Superior temporal gyrus (tissue), 1 donor: ENCODE results near the gene NFIB.

Experiments used
- DNase-seq: peaks from one replicate; pipeline ENCODE4 v3.0.0-alpha.2; 2016; ENCODE audit errors: extremely low spot score

The NFIB gene

GRCh38 chr9:14281136-14281795, 32.7 kb downstream of the NFIB start:
- no peak for DNase-seq

- no peak for DNase-seq
Measured at GRCh38 chr9:14279671-14280070, 34.3 kb downstream of the NFIB start.

DNA sequence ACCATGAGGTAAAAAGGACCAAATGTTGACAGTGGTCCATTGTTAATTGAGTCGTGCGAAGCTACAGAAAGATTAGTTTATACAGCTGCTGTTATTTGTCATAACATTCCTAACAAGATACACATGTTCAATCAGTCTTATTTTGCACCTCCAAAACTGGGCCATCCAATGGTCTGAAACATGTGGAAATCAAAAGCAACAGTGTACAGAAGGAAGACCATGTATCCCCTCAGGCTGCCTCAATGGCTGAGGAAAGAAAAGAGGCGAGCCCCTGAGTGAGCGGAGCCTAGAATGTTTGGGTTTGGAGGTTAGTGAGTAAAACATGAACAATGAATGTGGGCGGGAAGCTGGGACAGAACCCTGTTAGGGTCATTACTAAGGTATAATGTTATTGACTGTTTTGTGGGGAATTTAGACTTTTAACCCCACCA, 35.6 kb downstream of the NFIB start:
- DNase-seq, result no peak

DNA sequence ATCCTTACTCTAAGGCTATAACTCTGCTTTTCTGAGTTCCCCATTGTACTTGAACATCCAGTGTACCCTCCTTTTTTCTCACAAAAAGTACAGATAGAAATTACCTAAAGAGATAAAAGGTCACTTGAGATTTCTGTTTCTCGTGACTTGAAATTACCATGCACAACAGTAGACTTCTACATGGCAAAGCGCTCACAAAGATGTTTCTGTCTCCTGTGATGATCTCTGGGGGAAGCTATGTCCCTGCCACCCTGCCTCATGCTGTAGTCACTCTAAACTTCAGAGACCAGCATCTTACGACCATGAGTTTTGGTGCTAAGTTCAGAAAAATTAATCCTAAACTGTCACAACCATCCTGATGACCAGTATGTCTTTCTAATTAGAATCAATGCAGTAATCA, 36.2 kb downstream of the NFIB start:
- DNase-seq, result no peak

- no peak for DNase-seq
Measured at GRCh38 chr9:14277244-14277643, 36.7 kb downstream of the NFIB start.

DNA sequence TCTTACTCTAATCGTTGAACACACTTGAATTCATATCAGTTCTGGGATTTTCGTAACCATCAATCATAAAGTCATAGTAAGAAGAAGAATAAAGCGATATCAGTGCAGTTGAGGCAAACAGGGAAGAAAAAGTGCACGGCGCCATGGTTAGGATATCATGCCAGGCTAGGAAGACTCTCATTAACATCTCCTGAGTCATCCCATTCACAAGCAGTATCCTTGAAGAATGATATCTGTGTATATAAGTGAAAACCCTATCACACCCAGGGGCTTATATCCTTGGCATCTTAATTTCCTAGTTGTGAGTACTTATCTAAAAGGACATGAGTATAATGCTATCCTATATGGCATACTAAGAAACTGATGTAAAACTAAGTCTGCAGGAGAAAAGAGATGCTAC, 38.6 kb downstream of the NFIB start:
- no peak for DNase-seq

DNA sequence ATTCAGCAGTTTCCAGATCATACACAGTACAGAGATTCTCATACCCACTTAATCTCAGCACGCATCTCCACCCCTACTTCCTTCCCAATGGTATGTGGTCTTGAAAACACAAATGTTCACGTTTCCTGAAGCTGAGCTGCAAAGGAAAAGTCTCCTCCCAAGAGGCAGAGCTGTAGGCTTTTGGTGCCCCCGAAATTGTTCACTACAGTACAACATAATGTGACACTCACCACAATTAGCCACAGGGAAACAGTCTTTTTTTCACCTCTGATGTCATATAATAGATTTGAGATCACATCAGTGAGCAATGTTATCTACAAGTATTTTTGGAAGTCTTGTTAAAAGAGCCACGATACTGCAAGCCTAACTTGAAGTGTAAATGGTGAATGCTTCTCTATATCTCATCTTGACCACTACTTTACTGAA, 40.2 kb downstream of the NFIB start:
- peak; percentile 63 for DNase-seq

- peak; percentile 68 for DNase-seq
Measured at GRCh38 chr9:14272927-14273528, 40.9 kb downstream of the NFIB start.

DNA sequence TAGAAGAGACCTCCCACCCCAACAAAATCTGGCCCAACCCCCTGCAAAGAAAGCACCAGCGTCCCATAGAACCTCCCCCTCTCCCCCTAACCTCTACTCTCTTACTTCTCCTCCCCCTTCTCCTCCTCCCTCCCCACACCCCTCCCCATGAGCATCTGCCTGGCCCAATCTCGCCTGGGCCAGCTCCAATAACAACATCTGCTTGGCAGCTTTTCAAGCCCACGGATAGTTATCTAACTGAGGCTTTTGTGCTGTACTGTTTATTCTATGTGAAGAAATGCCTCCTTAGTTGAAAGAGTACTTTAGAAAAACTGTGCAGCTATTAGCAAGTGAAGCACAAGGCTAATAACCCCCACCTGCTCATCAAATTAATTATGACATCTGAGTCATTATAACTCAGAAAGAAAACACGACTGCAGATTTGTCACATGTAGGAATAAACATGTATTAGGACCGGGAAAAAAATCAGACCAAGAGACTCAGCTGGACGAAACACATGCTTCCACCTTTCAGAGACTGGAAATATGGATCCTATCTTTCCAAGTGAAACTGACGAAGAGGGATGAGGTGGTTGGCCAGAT, 42.8 kb downstream of the NFIB start:
- peak; percentile 69 for DNase-seq

DNA sequence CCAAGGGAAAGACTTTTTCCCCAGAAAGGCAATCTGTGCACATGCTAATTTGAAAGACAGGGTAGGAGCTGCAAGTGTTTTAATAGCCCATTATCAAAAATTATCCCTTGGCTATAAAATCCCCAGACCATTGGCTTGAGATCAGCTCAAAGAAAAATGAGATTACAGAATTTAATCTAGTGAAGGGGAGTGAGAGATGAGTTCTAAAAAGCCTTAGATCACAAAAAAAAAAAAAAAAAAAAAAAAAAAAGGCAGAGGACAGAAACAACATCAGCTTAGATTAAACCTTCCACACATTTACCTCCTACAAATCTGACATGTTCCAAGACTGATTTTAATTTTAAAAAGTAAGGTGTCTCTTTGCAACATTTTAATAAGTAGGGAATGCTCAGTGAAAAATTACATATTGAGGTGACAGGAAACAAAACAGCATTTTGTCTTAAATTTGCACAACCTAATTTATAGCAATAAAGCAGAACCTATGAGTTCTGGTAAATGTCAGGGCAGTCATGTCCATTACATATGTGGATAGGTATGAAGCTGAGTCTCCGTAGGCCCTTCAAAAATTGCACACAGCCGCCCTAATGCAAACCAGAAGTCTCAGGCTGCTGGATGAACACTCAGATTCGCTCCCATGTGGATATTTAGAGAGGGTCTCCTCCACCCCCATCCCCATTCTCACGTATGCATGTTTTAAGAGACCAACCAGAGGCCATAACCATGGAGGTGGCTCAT, 43.4 kb downstream of the NFIB start:
- no peak for DNase-seq

DNA sequence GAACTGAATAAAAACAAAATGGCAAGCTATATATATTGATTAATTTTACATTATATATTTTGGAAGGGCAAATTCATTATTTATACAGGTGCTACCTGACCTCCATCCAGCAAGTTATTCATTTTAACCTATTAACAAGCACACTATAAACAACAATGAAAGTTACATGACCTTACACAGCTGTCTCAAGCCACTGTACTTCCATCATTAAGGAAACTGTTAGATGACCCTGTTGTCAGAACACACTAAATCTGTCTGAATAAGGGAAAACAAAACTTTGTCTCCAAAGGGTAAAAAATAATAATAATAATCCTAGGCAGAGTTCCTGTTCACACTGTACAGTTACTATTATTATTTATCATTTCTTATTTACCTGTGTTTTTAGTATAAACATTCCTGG, 44.0 kb downstream of the NFIB start:
- DNase-seq, result no peak

- DNase-seq, result no peak
Measured at GRCh38 chr9:14263707-14264483, 50.0 kb downstream of the NFIB start.

DNA sequence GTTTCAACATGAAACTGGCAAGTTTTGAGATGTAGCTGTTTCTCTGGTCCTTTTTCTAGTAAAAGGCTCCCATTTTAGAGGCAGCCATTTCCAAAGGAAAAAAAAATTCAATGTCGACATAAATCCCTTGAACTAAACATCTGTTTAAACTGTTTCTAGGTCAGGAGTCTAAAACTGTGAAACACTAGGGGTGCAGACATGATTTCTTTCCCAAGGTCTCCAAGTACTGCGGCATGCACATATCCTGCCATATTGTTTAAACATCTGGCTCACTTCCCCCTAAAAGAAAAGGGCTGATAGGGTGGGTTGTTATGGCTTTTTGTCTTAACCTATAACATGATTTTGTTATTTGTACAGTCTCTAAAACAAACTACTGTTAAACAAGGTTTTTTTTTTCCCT, 51.1 kb downstream of the NFIB start:
- DNase-seq, result no peak

- no peak for DNase-seq
Measured at GRCh38 chr9:14261616-14262015, 52.3 kb downstream of the NFIB start.

- DNase-seq, result no peak
Measured at GRCh38 chr9:14260101-14260500, 53.8 kb downstream of the NFIB start.

DNA sequence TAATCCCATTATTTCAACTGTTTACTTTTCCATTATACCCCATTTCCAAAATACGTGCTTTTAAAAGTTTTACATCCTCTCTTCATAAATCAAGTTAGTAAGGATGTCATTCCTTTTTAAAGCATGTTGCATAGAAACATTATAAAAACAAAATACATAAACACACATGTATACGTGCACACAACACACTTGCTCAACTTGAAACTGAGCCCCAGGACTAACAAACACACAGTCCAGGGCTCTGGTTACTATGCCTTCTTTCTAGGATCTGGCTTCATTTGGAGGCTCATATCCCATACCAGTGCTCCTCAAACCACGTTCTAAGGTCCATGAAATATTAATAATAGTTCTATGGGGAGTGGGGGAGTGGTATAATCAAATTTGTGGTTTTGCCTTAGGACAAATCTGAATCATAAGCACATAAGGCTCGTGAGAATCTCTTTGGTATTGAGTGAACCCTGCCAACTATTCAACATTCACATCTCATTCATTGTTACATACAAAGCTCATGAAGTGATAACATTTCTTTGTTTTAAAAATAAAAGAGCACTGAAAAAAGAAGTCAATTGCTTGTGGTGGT, 55.2 kb downstream of the NFIB start:
- DNase-seq, result no peak

DNA sequence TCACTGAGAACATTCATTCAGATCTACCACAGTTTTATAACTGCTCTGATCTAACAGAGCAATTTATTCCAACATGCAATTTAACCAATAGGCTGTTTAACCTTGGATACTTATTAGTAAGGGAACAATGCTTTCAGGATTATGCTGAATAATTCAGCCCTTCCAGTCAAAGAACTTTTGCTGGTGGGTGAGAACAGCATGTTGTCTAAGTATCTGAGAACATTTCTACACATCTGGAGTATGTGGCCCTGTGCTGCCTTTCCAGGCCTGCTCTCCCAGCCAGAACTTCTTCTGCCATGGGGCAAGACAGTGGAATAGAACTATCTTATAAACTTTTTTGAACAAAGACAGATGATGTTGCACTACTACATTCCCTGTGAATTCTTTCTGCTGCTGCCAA, 55.8 kb downstream of the NFIB start:
- no peak for DNase-seq

DNA sequence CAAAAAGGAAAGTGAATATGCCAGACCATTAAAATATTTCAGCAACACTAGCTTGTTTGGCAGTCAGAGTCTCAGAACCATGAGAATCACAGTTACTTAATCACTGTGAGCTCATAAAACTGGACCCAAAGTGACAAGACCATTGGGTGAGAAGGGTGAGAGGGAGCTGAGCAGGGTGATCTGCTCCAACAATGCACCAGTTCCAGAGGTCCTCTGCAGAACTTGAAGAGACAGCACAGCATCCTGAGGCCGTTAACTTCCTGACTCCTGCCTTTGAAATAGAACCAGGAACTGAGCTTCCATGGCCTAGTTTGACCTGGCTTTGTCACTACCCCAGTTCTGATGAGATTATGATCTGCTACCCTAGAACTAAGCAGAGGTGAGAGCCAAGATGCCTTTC, 57.4 kb downstream of the NFIB start:
- DNase-seq, result no peak

DNA sequence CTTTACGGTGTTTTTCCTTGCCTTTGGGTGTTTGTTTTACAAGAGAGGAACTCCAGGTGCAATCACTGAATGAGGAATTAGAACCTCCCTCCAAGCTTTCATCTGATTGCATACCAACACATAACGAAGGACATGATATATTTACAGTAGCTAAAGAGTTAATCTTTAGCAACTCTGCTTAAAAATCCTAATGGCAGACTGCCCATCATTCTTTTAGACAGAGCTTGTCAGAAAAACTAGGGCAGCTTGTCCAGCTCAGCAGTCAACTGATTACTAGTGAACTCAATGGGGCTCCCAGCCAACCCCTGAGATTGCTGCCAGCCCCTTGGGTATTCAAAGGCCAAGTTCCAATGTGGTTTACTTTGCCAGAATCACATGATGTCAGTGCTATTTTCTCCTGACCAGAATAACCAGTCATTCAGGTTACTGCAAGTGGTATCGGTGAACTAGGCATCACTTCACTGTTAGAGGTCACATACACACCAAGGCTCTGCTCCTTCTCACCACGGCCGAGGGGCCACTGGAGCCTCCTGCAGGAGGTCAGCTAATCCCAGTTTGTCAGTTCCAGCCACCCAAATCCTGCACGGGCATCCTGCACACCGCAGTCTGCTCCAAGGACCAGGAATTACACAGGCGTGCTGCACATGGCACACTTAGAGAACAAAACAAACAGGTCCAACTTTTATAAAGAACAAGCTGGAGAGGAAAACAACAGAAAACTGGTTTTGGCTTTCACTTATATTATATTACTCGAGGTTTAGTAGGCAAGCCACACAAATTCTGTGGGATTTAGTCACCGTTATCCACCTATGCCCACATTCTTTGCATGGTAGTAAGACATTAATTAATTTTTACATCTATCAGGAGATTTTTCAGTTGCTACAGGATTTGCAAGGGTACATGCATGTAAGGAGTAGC, 62.5 kb downstream of the NFIB start:
- DNase-seq, result peak; percentile 87

GRCh38 chr9:14250794-14251153, 63.2 kb downstream of the NFIB start:
- DNase-seq, result no peak

DNA sequence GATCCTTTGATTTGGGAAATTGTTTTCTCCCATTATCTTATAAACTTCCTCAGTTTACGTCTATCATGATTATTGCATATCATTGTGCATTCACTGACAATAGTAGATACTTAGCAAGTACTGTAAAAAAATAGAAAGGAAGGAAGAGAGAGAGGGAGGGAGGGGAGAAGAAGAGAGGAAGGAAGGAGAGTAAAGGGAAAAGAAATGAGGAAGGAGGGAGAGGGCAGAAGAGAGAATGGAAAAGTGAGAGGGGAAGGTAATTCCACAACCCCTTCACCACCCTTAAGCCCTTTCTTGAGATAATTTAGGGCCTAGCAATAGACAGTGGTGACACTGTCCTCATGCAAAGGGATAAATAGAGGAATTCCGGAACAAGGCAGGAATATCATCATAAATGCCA, 64.4 kb downstream of the NFIB start:
- no peak for DNase-seq
